Vagina (tissue), 2 donors: ENCODE measurements around the gene DSCAML1.

Source experiments
- CTCF ChIP-seq, 3 experiments: fragments of 450-650 bp in 2 of 3; fragments of 200-600 bp in 1 of 3; sonication (generic) in 1 of 3; IDR thresholded peaks; one replicate each; pipeline ENCODE4 v1.5.1; 2017 to 2019; ENCODE audit warnings: antibody characterized with exemption in 3 of 3, mild to moderate bottlenecking in 2 of 3, moderate library complexity in 2 of 3
- POLR2A ChIP-seq, 2 donors: fragments of 450-650 bp; IDR thresholded peaks; one replicate each; pipeline ENCODE4 v1.6.1; 2017; ENCODE audit warnings: antibody characterized with exemption in 2 of 2, mild to moderate bottlenecking in 2 of 2, moderate library complexity in 2 of 2

DNA sequence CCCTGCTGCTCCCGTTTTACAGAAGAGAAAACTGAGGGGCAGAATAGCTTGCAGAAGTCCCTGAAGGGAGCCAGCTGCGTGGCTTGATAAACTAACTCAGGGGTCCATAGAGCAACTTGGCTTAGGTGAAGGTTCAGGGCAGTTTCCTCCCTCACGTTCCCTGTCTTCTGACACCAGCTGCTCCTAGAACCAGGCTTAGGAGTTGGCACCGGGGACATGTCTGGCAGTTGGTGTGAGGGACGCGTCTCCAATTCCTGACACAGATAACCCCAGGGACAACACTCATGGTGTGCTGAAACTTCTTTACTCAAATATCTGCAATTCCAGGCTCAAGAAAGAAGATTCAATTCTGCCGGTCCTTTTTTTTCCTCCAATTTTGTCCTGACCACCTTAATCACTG lies 85.7 kb downstream of the DSCAML1 start:
- TF ChIP-seq CTCF (IDR thresholded peaks at IDR 0.05) (no peak), POLR2A (IDR thresholded peaks at IDR 0.05) (no peak)
